Inflammatory macrophage (primary cell): ENCODE data around the gene ZNFX1.

ENCODE experiments used
- DNase-seq, 2 donors: peaks; one replicate each; pipeline ENCODE4 v3.0.0-alpha.2; 2020 to 2022

The ZNFX1 gene

GRCh38 chr20:49291200-49291599 is 13.3 kb upstream of the ZNFX1 start:
- DNase-seq: no peak

GRCh38 chr20:49290608-49291191 is 12.8 kb upstream of the ZNFX1 start:
- no peak for DNase-seq

- DNase-seq: no peak
These were observed 11.2 kb upstream of the ZNFX1 start for GRCh38 chr20:49288784-49289696.

- DNase-seq: no peak
These were observed 10.4 kb upstream of the ZNFX1 start for GRCh38 chr20:49288250-49288751.

- no peak for DNase-seq
These were observed 9.8 kb upstream of the ZNFX1 start for GRCh38 chr20:49287555-49288249.

- peak; percentile 44 to 61 for DNase-seq
These were observed 9.1 kb upstream of the ZNFX1 start for GRCh38 chr20:49286689-49287551.

GRCh38 chr20:49285813-49286494 is 8.1 kb upstream of the ZNFX1 start:
- DNase-seq: no peak

- no peak for DNase-seq
These were observed 7.4 kb upstream of the ZNFX1 start for GRCh38 chr20:49285233-49285668.

- no peak for DNase-seq
These were observed 7.0 kb upstream of the ZNFX1 start for GRCh38 chr20:49284818-49285217.

- DNase-seq: no peak
These were observed 6.1 kb upstream of the ZNFX1 start for GRCh38 chr20:49283703-49284625.

- no peak for DNase-seq
These were observed 5.4 kb upstream of the ZNFX1 start for GRCh38 chr20:49283176-49283702.

- no peak for DNase-seq
These were observed 4.8 kb upstream of the ZNFX1 start for GRCh38 chr20:49282584-49283171.

- no peak for DNase-seq
These were observed 4.1 kb upstream of the ZNFX1 start for GRCh38 chr20:49281913-49282467.

- DNase-seq: peak; percentile 43 to 45
These were observed 3.4 kb upstream of the ZNFX1 start for GRCh38 chr20:49281059-49281912.

GRCh38 chr20:49280463-49281058 is 2.7 kb upstream of the ZNFX1 start:
- no peak for DNase-seq

- DNase-seq: no peak
These were observed 2.0 kb upstream of the ZNFX1 start for GRCh38 chr20:49279677-49280462.
